GM12878 (cell line): ENCODE data around the gene SMIM12. TPM values are rescaled to one million over a fixed set of nuclear protein-coding genes. Genes with fewer than 3 reads are reported as not detected.

ENCODE experiments used
- BMI1 ChIP-seq: fragments of 450-650 bp; IDR thresholded peaks from 2 replicates; pipeline ENCODE4 v1.6.1; 2016; ENCODE audit warnings: mild to moderate bottlenecking, moderate library complexity, borderline replicate concordance
- GATAD2B ChIP-seq: fragments of 450-650 bp; conservative IDR thresholded peaks from 2 replicates; pipeline ENCODE4 v1.6.1; 2017; ENCODE audit warnings: low read depth, mild to moderate bottlenecking, moderate library complexity
- HDAC6 ChIP-seq: fragments of 200-600 bp; sonication (generic); IDR thresholded peaks from one replicate; pipeline ENCODE4 v1.8.0; 2017; ENCODE audit warnings: antibody characterized with exemption; ENCODE audit not compliant: unreplicated experiment
- IKZF1 ChIP-seq: fragments of 450-650 bp; conservative IDR thresholded peaks from 2 replicates; pipeline ENCODE4 v1.6.1; 2017; ENCODE audit warnings: antibody characterized with exemption, mild to moderate bottlenecking
- IKZF2 ChIP-seq, 2 experiments: fragments of 450-650 bp; IDR thresholded peaks; 2 replicates each; pipeline ENCODE4 v1.6.1; 2017; ENCODE audit warnings: mild to moderate bottlenecking in 2 of 2, moderate library complexity in 2 of 2
- MLLT1 ChIP-seq: fragments of 450-650 bp; IDR thresholded peaks from 2 replicates; pipeline ENCODE4 v1.6.1; 2016; ENCODE audit warnings: mild to moderate bottlenecking
- NKRF ChIP-seq: fragments of 450-650 bp; conservative IDR thresholded peaks from 2 replicates; pipeline ENCODE4 v1.6.1; 2017; ENCODE audit warnings: mild to moderate bottlenecking, moderate library complexity
- PAX5 ChIP-seq: IDR thresholded peaks from 2 replicates; pipeline ENCODE4 v1.6.1; 2011; ENCODE audit warnings: low read depth, low read length, borderline replicate concordance
- PKNOX1 ChIP-seq: fragments of 450-650 bp; IDR thresholded peaks from 2 replicates; pipeline ENCODE4 v1.6.1; 2016; ENCODE audit warnings: mild to moderate bottlenecking
- SMAD1 ChIP-seq: fragments of 450-650 bp; IDR thresholded peaks from 2 replicates; pipeline ENCODE4 v1.6.1; 2018; ENCODE audit warnings: mild to moderate bottlenecking, low read depth; ENCODE audit not compliant: partially characterized antibody
- TCF3 ChIP-seq: IDR thresholded peaks from 2 replicates; pipeline ENCODE4 v1.6.1; 2012; ENCODE audit warnings: low read depth, mild to moderate bottlenecking, low read length, borderline replicate concordance; ENCODE audit not compliant: insufficient read depth
- ZNF217 ChIP-seq: fragments of 450-650 bp; IDR thresholded peaks from 2 replicates; pipeline ENCODE4 v1.6.1; 2017; ENCODE audit warnings: antibody characterized with exemption, mild to moderate bottlenecking
- ZNF24 ChIP-seq: fragments of 450-650 bp; IDR thresholded peaks from 2 replicates; pipeline ENCODE4 v1.6.1; 2017; ENCODE audit warnings: antibody characterized with exemption, mild to moderate bottlenecking
- polyA plus RNA-seq, 11 experiments: library from polyadenylated mRNA; depleted of rRNA in 4 of 11; unstranded in 6 of 11; stranded (reverse) in 5 of 11; fragments of >200 nt; fragmentation: Nextera tagmentation in 4 of 11; fragmentation: Illumina TruSeq in 1 of 11; extraction: Ambion mirVana in 4 of 11; extraction: Trizol in 1 of 11; gene quantifications; 1 replicate in 1 of 11; 2 replicates in 10 of 11; pipeline versions ENCODE4 v1.2.1 to v1.2.3, GENCODE V29; 2011 to 2016; ENCODE audit warnings: inconsistent platforms in 2 of 11, missing spikeins in 2 of 11, low read depth in 1 of 11
- total RNA-seq, 4 experiments: library from RNA; depleted of rRNA in 3 of 4; stranded (reverse); fragments of >200 nt in 3 of 4; fragmentation: Illumina TruSeq in 1 of 4; extraction: Trizol in 1 of 4; gene quantifications; 2 replicates each; pipeline versions ENCODE4 v1.2.1 to v1.2.3, GENCODE V29; 2013 to 2021

SMIM12 gene
- total and polyA plus RNA-seq, 10 of the 15 experiments (the other 5 are each of a cell fraction or from before 2014, with no cell fraction given): 26.1 to 81.5 (median 44.1) TPM

- TF ChIP-seq PAX5 (no peak), BMI1 (no peak), GATAD2B (peak; percentile 93), ZNF217 (no peak), PKNOX1 (0 out of 2 replicates have a peak, but pooled peaks have one; percentile 21), SMAD1 (no peak), HDAC6 (no peak), ZNF24 (no peak), MLLT1 (0 out of 2 replicates have a peak, but pooled peaks have one; percentile 54), IKZF1 (peak; percentile 90), IKZF2 (IDR thresholded peaks at IDR 0.05) (peak; percentile 78), NKRF (peak; percentile 73; the same call in 1 of the 2 replicates), TCF3 (no peak)
These were observed 6.6 kb upstream of the SMIM12 start (continued) for GRCh38 chr1:34865981-34866761.
